Chondrocyte (in vitro differentiated cells): ENCODE measurements around the gene FAM241A. TPM values are rescaled to one million over a fixed set of nuclear protein-coding genes. Genes with fewer than 3 reads are reported as not detected.
"Not testable (repeated sequence)": the region's sequence is repeated elsewhere in the genome, so short reads cannot be mapped to it uniquely, and the experiment has no call there.

Experiments used
- DNase-seq: peaks from one replicate; pipeline ENCODE4 v3.0.0; 2021; ENCODE audit warnings: mixed read lengths, low spot score
- H3K27ac Mint-ChIP-seq: one replicate; pipeline ENCODE4 v1.8.0; 2021; ENCODE audit warnings: mild to moderate bottlenecking, moderate library complexity, mixed read lengths; ENCODE audit not compliant: unreplicated experiment
- H3K27me3 Mint-ChIP-seq: 2 replicates; pipeline ENCODE4 v1.8.0; 2021; ENCODE audit warnings: low read depth, mixed read lengths
- H3K36me3 Mint-ChIP-seq: 2 replicates; pipeline ENCODE4 v1.8.0; 2021; ENCODE audit warnings: low read depth, mixed read lengths
- H3K4me1 Mint-ChIP-seq: 2 replicates; pipeline ENCODE4 v1.8.0; 2021; ENCODE audit warnings: low read depth, mild to moderate bottlenecking, mixed read lengths
- H3K4me3 Mint-ChIP-seq: one replicate; pipeline ENCODE4 v1.8.0; 2021; ENCODE audit warnings: mild to moderate bottlenecking, moderate library complexity, mixed read lengths; ENCODE audit not compliant: unreplicated experiment
- H3K9me3 Mint-ChIP-seq: 2 replicates; pipeline ENCODE4 v1.8.0; 2021; ENCODE audit warnings: low read depth, mixed read lengths
- CTCF ChIP-seq: fragments of 200-600 bp; sonication (generic); IDR thresholded peaks from 2 replicates; pipeline ENCODE4 v1.5.0; 2021; ENCODE audit warnings: antibody characterized with exemption, mild to moderate bottlenecking, moderate library complexity
- total RNA-seq: library from RNA; stranded (reverse); gene quantifications from 3 replicates; pipeline ENCODE4 v1.2.1, GENCODE V29; 2021

FAM241A gene
- total RNA-seq, 1 donor from 2014 or later = 0.62 TPM

- Mint-ChIP-seq H3K27ac (no peak overlapping the region), H3K27me3 (no peaks in the 10 kb centered on the region), H3K4me3 (no peak overlapping the region), H3K36me3 (no peaks in the 10 kb centered on the region), H3K4me1 (peaks cover 10% of the 10 kb centered on the region), H3K9me3 (peaks cover 3% of the 10 kb centered on the region)
- DNase-seq = no peak
- TF ChIP-seq CTCF = no peak
Measured at GRCh38 chr4:112168719-112169500, 23.7 kb downstream of the FAM241A start.

GRCh38 chr4:112170451-112170993 lies 25.3 kb downstream of the FAM241A start:
- no peaks in the 10 kb centered on the region for H3K36me3 Mint-ChIP-seq
- no peaks in the 10 kb centered on the region for H3K9me3 Mint-ChIP-seq
- peak overlapping the region; percentile 63 for H3K27ac Mint-ChIP-seq
- no peaks in the 10 kb centered on the region for H3K27me3 Mint-ChIP-seq
- no peak for TF ChIP-seq CTCF
- H3K4me1 Mint-ChIP-seq = peaks cover 10% of the 10 kb centered on the region
- DNase-seq = no peak
- H3K4me3 Mint-ChIP-seq = no peak overlapping the region

GRCh38 chr4:112171051-112171763 lies 26.0 kb downstream of the FAM241A start:
- not testable (repeated sequence) for H3K4me3 Mint-ChIP-seq, H3K36me3 Mint-ChIP-seq, H3K9me3 Mint-ChIP-seq, H3K27ac Mint-ChIP-seq, DNase-seq, H3K27me3 Mint-ChIP-seq
- peaks cover 10% of the 10 kb centered on the region for H3K4me1 Mint-ChIP-seq

- no peak overlapping the region for H3K27ac Mint-ChIP-seq
- no peak for TF ChIP-seq CTCF
Measured at GRCh38 chr4:112172180-112172579, 26.9 kb downstream of the FAM241A start.

DNA sequence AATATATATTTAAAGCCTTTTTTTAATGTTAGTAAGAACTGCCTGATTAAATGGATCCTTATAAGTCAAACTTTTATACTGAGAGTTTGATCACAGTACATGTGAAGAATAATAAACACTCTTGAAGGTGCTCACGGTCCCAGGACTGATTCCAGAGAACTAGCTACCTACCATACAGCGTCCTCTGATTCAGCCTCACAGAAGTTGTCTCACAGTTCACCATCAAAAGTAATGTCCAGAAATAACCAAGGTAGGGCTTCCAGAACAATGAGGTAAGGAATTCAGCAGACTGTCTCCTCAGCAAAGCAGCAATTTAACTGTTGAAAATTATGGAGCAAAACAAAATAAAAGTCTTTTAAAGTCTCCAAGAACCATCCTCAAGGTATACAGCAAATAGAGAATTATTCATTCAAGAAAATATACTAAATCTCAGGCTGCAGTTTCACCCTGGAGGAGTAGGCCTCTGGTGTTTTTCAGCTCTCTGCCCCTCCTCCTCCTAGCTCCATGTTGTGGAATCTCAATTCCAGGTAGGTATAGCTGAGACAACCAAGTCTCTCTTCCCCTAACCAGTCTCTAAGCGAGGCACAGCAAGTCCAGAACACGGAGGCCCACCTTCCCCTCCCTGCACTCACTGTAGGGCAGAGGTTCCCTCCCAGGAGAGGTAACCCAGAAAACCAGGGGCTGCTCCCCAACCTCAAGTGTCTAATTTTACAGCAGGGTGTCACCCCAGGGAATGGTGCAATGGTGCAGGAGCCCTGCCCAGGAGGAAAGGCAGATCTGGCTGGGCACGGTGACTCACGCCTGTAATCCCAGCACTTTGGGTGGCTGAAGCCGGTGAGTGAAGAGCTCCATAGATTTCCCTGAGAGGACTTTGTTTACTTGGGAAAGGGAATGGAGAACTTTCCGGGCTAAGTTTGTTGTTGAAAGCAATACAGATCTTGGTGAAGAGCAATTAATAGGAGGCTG lies 28.6 kb downstream of the FAM241A start:
- no peaks in the 10 kb centered on the region for H3K9me3 Mint-ChIP-seq
- H3K36me3 Mint-ChIP-seq = no peaks in the 10 kb centered on the region
- H3K27me3 Mint-ChIP-seq = no peaks in the 10 kb centered on the region
- DNase-seq = no peak
- no peak overlapping the region for H3K4me3 Mint-ChIP-seq
- peaks cover 10% of the 10 kb centered on the region for H3K4me1 Mint-ChIP-seq
- H3K27ac Mint-ChIP-seq = no peak overlapping the region
- no peak for TF ChIP-seq CTCF

More at GRCh38 chr4:112172180-112172579, 26.9 kb downstream of the FAM241A start:
- DNase-seq = no peak
- Mint-ChIP-seq H3K36me3 (no peaks in the 10 kb centered on the region), H3K4me3 (no peak overlapping the region), H3K4me1 (peaks cover 10% of the 10 kb centered on the region), H3K27me3 (no peaks in the 10 kb centered on the region), H3K9me3 (no peaks in the 10 kb centered on the region)
